Effector CD8-positive, alpha-beta T cell (primary cell): ENCODE measurements around the gene ASAP2.

Experiments
- DNase-seq: peaks from one replicate; lab custom pipeline; 2025; lab: John Stamatoyannopoulos, UW

The ASAP2 gene

GRCh38 chr2:9179572-9180201 is 26.9 kb upstream of the ASAP2 start:
- no peak for DNase-seq

- DNase-seq = no peak
Observed at GRCh38 chr2:9184361-9184760, 22.3 kb upstream of the ASAP2 start.

- no peak for DNase-seq
Observed at GRCh38 chr2:9187620-9188214, 18.9 kb upstream of the ASAP2 start.

- DNase-seq = no peak
Observed at GRCh38 chr2:9188823-9189222, 17.8 kb upstream of the ASAP2 start.

GRCh38 chr2:9189901-9190300 is 16.7 kb upstream of the ASAP2 start:
- no peak for DNase-seq

- no peak for DNase-seq
Observed at GRCh38 chr2:9191041-9191481, 15.6 kb upstream of the ASAP2 start.

GRCh38 chr2:9192712-9193111 is 13.9 kb upstream of the ASAP2 start:
- DNase-seq = no peak

GRCh38 chr2:9194352-9194751 is 12.3 kb upstream of the ASAP2 start:
- no peak for DNase-seq

- DNase-seq = no peak
Observed at GRCh38 chr2:9196637-9197036, 10.0 kb upstream of the ASAP2 start.

GRCh38 chr2:9197916-9198315 is 8.7 kb upstream of the ASAP2 start:
- DNase-seq = no peak

- no peak for DNase-seq
Observed at GRCh38 chr2:9199716-9200632, 6.6 kb upstream of the ASAP2 start.

- DNase-seq = no peak
Observed at GRCh38 chr2:9200633-9201015, 6.0 kb upstream of the ASAP2 start.

GRCh38 chr2:9201185-9201891 is 5.3 kb upstream of the ASAP2 start:
- DNase-seq = no peak

GRCh38 chr2:9203006-9203405 is 3.6 kb upstream of the ASAP2 start:
- DNase-seq = no peak

- no peak for DNase-seq
Observed at GRCh38 chr2:9203876-9204275, 2.7 kb upstream of the ASAP2 start.

- DNase-seq = no peak
Observed at GRCh38 chr2:9204939-9205338, 1.7 kb upstream of the ASAP2 start.

GRCh38 chr2:9205486-9205885 is 1.1 kb upstream of the ASAP2 start:
- no peak for DNase-seq

- DNase-seq = no peak
Observed at GRCh38 chr2:9206991-9207640, 504 bp downstream of the ASAP2 start.

GRCh38 chr2:9207641-9208311 is 1.2 kb downstream of the ASAP2 start:
- no peak for DNase-seq

- DNase-seq = no peak
Observed at GRCh38 chr2:9208875-9209274, 2.3 kb downstream of the ASAP2 start.

- no peak for DNase-seq
Observed at GRCh38 chr2:9210030-9210429, 3.4 kb downstream of the ASAP2 start.
